ENCODE results near the gene OPTN. TPM values are rescaled to one million over a fixed set of nuclear protein-coding genes. Genes with fewer than 3 reads are reported as not detected.

OPTN gene
- total and polyA plus RNA-seq, 10 of the 15 experiments (the other 5 are each of a cell fraction or from before 2014, with no cell fraction given): 15.2 to 42.4 (median 25.5) TPM

DNA sequence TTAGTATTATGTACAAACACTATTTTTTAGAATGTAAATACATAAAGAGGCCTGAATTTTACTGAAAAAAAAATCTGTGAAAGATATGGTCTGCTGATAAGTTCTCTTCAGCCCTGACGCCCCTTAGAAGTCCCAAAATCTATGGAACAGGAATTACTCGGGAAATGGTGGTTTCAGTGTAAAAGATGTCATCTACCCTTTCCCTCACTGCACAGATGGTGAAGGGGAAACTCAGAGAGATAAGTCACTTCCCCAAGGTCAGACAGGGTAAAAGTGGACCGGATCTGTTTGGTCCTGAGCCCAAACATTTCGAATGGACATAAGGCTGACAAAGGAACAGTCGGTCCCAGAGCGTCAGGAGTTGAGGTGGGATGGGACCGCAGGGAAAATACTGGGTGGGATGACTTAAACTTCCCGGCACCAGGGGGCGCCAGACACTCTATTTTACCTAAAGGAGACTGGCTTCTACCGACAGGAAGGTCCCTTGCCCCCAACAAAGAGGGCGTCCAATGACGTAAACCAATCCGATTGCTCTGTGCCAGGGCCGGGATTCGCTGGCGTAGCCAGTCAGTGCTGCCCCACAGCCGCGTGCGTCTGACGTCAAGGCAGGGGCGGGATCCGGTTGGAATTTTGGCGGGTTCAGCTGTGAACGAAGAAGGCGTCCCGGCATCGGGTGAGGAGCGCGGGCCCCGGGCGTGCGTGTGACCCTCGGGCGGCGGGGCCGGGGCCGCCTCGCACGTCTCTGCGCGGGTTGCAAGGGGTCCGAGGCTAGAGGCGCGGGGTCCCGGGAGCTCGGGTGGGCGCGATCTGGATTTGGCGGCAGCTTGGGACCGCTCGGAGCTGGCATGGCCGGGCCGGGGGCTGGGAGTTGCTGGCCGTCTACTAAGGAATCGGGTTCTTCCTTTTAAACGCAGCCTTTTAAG is 61.2 kb downstream of the OPTN start, which contains the start of gene MCM10 (continued):
- TF ChIP-seq, protein P1, sequence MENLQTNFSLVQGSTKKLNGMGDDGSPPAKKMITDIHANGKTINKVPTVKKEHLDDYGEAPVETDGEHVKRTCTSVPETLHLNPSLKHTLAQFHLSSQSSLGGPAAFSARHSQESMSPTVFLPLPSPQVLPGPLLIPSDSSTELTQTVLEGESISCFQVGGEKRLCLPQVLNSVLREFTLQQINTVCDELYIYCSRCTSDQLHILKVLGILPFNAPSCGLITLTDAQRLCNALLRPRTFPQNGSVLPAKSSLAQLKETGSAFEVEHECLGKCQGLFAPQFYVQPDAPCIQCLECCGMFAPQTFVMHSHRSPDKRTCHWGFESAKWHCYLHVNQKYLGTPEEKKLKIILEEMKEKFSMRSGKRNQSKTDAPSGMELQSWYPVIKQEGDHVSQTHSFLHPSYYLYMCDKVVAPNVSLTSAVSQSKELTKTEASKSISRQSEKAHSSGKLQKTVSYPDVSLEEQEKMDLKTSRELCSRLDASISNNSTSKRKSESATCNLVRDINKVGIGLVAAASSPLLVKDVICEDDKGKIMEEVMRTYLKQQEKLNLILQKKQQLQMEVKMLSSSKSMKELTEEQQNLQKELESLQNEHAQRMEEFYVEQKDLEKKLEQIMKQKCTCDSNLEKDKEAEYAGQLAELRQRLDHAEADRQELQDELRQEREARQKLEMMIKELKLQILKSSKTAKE (IDR thresholded peaks at IDR 0.05; ENCODE audit: low read depth, poor library complexity, severe bottlenecking): peak; percentile 21
- TF ChIP-seq, protein P2, sequence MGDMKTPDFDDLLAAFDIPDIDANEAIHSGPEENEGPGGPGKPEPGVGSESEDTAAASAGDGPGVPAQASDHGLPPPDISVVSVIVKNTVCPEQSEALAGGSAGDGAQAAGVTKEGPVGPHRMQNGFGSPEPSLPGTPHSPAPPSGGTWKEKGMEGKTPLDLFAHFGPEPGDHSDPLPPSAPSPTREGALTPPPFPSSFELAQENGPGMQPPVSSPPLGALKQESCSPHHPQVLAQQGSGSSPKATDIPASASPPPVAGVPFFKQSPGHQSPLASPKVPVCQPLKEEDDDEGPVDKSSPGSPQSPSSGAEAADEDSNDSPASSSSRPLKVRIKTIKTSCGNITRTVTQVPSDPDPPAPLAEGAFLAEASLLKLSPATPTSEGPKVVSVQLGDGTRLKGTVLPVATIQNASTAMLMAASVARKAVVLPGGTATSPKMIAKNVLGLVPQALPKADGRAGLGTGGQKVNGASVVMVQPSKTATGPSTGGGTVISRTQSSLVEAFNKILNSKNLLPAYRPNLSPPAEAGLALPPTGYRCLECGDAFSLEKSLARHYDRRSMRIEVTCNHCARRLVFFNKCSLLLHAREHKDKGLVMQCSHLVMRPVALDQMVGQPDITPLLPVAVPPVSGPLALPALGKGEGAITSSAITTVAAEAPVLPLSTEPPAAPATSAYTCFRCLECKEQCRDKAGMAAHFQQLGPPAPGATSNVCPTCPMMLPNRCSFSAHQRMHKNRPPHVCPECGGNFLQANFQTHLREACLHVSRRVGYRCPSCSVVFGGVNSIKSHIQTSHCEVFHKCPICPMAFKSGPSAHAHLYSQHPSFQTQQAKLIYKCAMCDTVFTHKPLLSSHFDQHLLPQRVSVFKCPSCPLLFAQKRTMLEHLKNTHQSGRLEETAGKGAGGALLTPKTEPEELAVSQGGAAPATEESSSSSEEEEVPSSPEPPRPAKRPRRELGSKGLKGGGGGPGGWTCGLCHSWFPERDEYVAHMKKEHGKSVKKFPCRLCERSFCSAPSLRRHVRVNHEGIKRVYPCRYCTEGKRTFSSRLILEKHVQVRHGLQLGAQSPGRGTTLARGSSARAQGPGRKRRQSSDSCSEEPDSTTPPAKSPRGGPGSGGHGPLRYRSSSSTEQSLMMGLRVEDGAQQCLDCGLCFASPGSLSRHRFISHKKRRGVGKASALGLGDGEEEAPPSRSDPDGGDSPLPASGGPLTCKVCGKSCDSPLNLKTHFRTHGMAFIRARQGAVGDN (IDR thresholded peaks at IDR 0.05): no peak
- TF ChIP-seq MTA2 (IDR thresholded peaks at IDR 0.05; ENCODE audit: low read depth): 0 out of 2 replicates have a peak, but pooled peaks have one; percentile 13
